Body of pancreas (tissue), 4 donors: ENCODE measurements around the gene GPR35.
"Not testable (repeated sequence)": the region's sequence is repeated elsewhere in the genome, so short reads cannot be mapped to it uniquely, and the experiment has no call there.

Experiments
- POLR2A ChIP-seq, 3 donors: fragments of 450-650 bp; IDR thresholded peaks; one replicate each; pipeline ENCODE4 v1.6.1; 2016; ENCODE audit warnings: antibody characterized with exemption in 3 of 3, mild to moderate bottlenecking in 2 of 3
- TF ChIP-seq, protein P1 (sequence below), 7 experiments: fragments of 450-650 bp in 4 of 7; fragments of 200-600 bp in 3 of 7; sonication (generic) in 3 of 7; IDR thresholded peaks; one replicate each; pipeline ENCODE4 v1.5.1; 2016 to 2019; ENCODE audit warnings: antibody characterized with exemption in 7 of 7

DNA sequence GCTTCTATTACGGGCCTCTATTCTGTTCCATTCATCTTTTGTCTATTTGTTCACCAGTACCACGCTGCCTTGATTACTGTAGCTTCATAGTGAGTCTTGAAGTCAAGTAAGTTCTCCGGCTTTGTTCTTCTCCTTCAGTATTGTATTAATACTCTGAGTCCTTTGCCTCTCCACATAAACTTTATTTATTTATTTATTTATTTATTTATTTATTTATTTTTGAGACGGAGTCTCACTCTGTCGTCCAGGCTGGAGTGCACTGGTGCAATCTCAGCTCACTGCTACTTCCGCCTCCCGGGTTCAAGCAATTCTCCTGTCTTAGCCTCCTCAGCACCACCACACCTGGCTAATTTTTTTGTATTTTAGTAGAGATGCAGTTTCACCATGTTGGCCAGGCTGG, 34.6 kb downstream of the GPR35 start:
- TF ChIP-seq, protein P1, sequence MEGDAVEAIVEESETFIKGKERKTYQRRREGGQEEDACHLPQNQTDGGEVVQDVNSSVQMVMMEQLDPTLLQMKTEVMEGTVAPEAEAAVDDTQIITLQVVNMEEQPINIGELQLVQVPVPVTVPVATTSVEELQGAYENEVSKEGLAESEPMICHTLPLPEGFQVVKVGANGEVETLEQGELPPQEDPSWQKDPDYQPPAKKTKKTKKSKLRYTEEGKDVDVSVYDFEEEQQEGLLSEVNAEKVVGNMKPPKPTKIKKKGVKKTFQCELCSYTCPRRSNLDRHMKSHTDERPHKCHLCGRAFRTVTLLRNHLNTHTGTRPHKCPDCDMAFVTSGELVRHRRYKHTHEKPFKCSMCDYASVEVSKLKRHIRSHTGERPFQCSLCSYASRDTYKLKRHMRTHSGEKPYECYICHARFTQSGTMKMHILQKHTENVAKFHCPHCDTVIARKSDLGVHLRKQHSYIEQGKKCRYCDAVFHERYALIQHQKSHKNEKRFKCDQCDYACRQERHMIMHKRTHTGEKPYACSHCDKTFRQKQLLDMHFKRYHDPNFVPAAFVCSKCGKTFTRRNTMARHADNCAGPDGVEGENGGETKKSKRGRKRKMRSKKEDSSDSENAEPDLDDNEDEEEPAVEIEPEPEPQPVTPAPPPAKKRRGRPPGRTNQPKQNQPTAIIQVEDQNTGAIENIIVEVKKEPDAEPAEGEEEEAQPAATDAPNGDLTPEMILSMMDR (IDR thresholded peaks at IDR 0.05): not testable (repeated sequence)
- TF ChIP-seq POLR2A (IDR thresholded peaks at IDR 0.05): not testable (repeated sequence)
